Choroid plexus epithelial cell (primary cell): Measurements from ENCODE around the gene TSEN34.
"Not testable (repeated sequence)": the region's sequence is repeated elsewhere in the genome, so short reads cannot be mapped to it uniquely, and the experiment has no call there.

Experiments used
- DNase-seq: peaks from one replicate; pipeline ENCODE4 v3.0.0-alpha.2; 2010; ENCODE audit warnings: low read depth
- H3K4me3 ChIP-seq: 2 replicates; pipeline ENCODE4 v1.5.1; 2011; ENCODE audit warnings: low read depth, mild to moderate bottlenecking, control low read depth, low read length, moderate library complexity
- TF ChIP-seq, protein P1 (sequence below): conservative IDR thresholded peaks from 2 replicates; pipeline ENCODE4 v1.5.1; 2011; ENCODE audit warnings: low read depth, mild to moderate bottlenecking, control low read depth, inconsistent platforms, low read length, moderate library complexity

TSEN34 gene

DNA sequence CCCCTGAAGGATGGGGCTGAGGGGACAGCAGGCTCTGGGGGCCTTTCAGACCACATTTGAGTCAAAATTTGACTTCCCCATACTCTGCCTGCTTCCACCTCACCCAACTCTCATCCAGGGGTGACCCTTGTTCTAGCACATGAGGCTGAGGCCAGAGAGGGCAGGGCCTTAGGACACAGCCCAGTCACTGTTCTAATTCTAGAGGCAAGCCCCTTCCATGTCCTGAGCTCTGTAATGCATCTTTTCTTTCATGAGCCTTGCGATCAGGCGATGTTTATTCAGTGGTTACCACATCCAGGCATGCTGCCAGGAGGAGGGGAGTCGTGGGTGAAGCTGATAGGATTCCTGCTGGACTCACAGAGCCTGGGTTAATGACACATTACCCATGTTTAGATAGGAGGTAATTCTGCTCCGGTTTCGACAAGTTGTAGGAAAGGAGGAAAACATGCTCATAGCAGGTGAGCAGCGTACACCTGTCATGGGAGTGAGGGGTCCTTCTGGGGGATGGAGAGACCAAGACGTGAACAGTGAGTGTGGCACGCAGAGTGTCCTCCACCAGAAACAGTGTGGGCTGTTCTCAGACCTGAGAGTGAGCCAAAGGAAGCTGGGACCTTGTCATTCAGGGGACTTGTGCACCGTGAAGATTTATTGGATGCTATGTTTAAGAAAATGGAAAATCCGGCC, 18.8 kb downstream of the TSEN34 start:
- peak overlapping the region; percentile 7 for H3K4me3 ChIP-seq

DNA sequence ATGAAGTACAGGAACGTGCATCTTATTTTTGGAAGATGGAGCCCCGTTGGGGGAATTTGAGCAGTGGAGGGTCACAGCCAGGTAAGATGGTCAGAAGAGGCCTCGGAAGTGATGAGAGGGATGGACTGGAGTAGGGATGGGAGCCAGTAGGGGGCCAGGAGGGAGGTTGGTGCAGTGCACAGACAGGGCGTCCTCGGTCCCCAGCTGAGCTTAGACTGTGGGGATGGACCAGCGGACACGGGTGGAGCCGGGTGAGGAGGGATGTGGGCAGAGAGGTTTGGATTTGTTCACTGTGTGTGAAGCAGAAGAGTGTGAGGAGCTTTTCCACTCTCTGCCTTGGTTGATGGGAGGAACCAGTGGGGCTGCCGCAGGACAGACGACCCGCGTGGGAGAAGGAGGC, 20.1 kb downstream of the TSEN34 start:
- H3K4me3 ChIP-seq, result no peak overlapping the region
- TF ChIP-seq, protein P1, sequence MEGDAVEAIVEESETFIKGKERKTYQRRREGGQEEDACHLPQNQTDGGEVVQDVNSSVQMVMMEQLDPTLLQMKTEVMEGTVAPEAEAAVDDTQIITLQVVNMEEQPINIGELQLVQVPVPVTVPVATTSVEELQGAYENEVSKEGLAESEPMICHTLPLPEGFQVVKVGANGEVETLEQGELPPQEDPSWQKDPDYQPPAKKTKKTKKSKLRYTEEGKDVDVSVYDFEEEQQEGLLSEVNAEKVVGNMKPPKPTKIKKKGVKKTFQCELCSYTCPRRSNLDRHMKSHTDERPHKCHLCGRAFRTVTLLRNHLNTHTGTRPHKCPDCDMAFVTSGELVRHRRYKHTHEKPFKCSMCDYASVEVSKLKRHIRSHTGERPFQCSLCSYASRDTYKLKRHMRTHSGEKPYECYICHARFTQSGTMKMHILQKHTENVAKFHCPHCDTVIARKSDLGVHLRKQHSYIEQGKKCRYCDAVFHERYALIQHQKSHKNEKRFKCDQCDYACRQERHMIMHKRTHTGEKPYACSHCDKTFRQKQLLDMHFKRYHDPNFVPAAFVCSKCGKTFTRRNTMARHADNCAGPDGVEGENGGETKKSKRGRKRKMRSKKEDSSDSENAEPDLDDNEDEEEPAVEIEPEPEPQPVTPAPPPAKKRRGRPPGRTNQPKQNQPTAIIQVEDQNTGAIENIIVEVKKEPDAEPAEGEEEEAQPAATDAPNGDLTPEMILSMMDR, result no peak
- no peak for DNase-seq

More for the DNA sequence above, 18.8 kb downstream of the TSEN34 start:
- peak; percentile 99 for DNase-seq
- TF ChIP-seq, protein P1, result no peak

DNA sequence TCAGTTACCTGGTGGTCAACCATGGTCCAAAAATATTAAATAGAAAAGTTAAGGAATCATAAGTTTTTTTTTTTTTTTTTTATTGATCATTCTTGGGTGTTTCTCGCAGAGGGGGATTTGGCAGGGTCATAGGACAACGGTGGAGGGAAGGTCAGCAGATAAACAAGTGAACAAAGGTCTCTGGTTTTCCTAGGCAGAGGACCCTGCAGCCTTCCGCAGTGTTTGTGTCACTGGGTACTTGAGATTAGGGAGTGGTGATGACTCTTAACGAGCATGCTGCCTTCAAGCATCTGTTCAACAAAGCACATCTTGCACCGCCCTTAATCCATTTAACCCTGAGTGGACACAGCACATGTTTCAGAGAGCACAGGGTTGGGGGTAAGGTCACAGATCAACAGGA, 23.1 kb downstream of the TSEN34 start:
- H3K4me3 ChIP-seq, DNase-seq: not testable (repeated sequence)

DNA sequence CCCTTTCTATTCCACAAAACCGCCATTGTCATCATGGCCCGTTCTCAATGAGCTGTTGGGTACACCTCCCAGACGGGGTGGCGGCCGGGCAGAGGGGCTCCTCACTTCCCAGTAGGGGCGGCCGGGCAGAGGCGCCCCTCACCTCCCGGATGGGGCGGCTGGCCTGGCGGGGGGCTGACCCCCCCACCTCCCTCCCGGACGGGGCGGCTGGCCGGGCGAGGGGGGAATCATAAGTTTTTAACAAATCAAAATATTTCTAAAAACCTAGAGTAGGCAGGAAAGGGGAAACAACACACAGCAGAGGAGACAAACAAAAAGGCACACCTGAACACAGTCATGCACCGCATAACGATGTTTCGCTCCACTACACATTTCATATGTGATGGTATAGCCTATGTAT, 23.6 kb downstream of the TSEN34 start:
- DNase-seq, H3K4me3 ChIP-seq: not testable (repeated sequence)

DNA sequence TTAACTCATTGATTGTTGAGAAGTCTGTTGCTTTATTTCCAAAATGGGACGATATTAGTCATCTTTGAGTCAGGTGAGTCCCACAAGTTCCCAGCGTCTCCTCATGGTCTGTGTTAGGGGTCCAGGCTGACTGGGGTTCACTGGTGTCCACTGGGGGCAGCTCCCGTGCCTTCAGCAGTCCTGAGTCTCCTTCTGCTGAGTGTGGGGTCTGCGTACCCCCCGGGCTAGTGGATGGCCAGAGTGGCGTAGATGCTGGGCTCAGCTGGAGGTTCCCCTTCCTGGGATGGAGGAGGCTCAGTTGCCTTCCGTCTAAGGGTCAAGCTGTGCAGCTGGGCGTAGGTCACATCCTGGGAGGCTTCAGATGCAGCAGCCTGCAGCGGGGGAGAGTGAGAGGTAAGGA, 25.8 kb downstream of the TSEN34 start:
- DNase-seq, result no peak
- no peak overlapping the region for H3K4me3 ChIP-seq
- TF ChIP-seq, protein P1, result no peak

DNA sequence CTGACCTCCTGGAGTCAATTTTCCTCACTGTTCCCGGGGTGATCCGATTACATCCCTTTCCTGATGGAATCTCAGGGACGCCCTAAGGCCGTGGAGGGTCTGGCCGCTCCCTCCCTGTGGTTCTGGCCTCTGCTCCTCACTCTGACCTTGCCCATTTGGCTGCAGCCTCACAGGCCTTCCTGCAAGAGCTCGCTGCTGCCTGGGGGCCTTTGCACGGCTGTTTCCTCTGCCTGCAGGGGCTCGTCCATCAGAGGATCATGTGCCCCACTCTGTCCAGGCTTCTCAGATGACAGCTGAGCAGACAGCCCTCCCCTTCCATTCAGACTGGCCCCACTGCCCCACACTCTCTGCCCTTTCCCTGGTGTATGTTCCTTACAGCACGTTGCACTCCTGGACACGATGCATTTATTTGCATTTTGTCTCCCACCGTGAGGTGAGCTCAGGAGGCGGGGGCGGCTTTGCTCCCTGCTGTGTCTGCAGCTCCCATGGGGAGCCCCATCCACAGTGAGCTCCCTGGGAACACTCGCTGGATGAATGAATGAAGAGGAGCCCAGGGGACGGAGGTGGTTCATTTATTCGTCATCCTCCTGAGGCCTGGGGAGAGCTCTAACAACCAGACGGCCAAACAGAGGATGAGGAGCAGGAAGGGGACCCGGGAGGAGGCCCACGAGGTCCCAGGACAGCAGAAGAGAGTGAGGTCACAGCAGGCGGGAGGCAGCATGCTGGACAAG, 26.6 kb downstream of the TSEN34 start:
- H3K4me3 ChIP-seq, result not testable (repeated sequence)

DNA sequence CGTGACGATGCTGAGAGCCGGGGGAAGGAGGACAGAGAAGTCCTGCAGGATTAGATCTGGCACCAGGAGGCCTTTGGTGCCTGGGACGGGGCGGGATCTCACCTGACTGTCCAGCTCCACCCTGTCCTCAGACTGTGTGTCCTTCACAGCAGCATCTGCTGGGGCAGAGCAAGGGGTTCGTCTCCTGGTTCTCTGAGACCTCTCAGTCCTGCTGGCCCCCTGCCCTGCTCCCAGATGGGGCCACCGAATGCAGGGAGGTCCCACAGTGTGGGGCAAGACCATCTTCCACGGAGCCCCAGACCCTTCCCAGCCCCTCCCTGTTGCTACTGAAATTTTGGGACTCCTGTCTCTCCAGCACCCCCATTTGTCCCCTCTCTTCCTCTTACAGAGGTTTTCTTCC, 27.2 kb downstream of the TSEN34 start:
- H3K4me3 ChIP-seq, result no peak overlapping the region
- no peak for DNase-seq
- TF ChIP-seq, protein P1, result no peak

More for the DNA sequence above, 26.6 kb downstream of the TSEN34 start:
- DNase-seq, result peak; percentile 37

DNA sequence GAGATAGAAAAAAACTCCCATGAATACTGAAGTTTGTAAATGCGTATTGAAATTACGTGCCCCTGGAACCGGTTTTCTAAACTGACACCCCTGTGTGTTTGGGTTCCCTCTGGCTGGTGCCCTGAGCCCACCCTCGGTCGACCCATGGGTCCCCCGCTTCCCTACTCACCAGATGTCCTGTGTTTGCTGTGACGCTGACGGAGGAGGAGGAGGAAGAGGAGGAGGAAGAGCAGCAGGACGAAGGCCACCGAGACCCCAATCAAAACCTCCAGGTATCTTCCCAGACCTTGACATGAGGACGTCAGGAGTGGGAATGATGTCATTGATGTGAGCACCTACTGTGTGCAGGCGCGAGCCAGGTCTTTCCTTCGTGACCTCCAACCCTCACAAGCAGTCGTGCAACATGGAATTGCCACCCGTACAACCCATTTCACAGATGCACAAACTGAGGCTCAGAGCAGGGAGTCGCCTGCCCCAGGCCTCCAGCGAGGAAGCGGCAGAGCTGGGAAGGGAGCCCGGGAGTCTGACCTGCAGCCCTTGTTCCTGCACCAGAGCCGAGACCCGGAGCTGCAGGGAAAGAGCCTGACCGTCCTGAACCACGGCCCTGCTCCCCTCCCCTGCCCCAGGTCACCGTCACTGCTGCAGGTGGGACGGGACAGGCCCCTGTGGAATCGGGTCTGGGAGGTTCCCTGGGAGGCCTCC, 28.0 kb downstream of the TSEN34 start:
- TF ChIP-seq, protein P1, result no peak
- H3K4me3 ChIP-seq, result no peak overlapping the region
- DNase-seq, result no peak

DNA sequence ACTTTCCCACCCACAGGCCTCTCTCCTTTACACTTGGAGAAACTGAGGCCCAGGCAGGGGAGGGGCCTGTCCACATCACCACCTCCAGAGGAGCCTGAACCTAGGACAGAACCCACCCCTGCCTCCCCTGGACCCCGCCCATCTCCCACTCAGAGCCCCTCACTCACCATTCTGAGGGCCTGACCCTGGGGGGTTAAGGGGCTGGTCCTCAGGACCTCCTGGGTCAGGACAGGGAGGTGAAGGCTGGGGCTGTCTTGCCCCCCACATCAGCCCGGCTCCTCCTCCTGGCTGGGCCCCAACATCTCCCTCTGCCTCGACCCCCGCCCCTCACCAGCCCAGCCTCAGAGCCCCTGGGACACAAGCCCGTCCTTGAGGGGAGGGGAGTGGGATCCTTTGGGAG, 28.6 kb downstream of the TSEN34 start:
- H3K4me3 ChIP-seq, result not testable (repeated sequence)

DNA sequence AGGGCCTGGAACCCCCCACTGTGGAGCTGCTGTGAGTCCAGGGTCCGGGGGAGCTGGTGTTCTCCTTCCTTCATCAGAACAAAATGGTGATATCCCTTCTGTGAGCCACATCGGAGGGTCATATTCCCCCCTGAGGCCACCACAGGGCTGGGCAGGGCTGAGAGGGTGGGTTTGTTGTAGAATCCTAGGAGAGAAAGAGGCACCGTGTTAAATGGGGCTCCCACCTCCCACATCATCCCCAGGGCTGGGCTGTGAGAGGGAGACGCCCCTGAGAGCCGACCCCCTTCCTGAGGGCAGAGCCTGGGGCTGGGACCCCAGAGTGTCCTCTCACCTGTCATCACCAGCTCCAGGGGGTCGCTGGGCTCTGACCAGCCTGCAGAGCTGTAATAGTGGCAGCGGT, 30.8 kb downstream of the TSEN34 start:
- DNase-seq, H3K4me3 ChIP-seq: not testable (repeated sequence)

More for the DNA sequence above, 28.6 kb downstream of the TSEN34 start:
- not testable (repeated sequence) for DNase-seq

DNA sequence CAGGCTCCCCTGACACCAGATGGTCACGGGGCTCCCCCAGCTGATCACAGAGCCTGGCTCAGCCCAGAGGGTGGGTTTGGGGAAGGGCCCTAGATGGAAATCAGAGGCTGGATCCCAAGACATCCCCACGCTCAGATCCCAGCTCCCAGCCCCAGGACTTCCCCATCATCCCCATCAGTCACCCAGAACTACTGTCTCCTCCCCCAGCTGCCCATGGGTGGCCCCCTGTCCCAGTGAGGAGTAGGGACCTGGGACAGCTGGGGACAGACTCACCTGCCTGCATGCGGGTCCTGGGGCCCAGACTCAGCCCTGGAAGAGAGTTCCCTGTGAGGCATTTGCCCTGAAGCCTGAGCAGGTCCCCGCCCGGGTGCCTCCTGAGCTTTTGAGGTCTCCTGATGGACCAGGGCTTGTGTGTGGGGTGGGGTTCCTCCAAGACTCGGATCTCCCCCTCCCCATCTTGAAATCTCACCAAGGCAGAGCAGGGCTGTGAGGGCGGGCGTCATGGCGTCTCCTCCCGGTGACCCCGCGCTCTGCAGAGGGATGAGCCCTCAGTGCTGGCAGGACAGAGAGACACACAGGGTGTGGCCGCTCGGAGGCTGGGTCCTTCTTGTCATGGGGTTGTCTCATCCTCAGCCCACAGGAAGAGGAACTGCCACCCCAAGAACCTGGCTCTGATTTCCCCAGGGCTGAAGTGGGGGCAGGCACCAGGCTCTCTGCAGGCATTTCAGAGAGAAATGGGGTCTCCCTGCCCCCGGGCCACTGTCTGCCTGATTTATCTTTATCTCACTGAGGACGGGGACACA, 31.6 kb downstream of the TSEN34 start, which contains the start of gene LILRB3:
Gene LILRB3 (minus strand): TSS at position 534 of the 803 bp plus-strand sequence. CDS start 31 bp downstream, at position 503.
- H3K4me3 ChIP-seq, DNase-seq: not testable (repeated sequence)
